Astrocyte of the cerebellum (primary cell): ENCODE data around the gene PEX3.

Experiments
- DNase-seq: peaks from one replicate; pipeline ENCODE4 v3.0.0-alpha.2; 2011; ENCODE audit warnings: low read depth
- H3K4me3 ChIP-seq: 2 replicates; pipeline ENCODE4 v1.5.1; 2011; ENCODE audit warnings: mild to moderate bottlenecking, low read depth, low read length, moderate library complexity
- CTCF ChIP-seq: IDR thresholded peaks from 2 replicates; pipeline ENCODE4 v1.5.1; 2012; ENCODE audit warnings: low read length, low read depth, moderate library complexity, mild to moderate bottlenecking; ENCODE audit errors: missing control alignments
- in situ Hi-C: cut with HindIII; loops from 2 replicates; pipeline ENCODE4 v1.10.0; 2017; ENCODE audit warnings: low sequenced_read_pairs

The PEX3 gene

DNA sequence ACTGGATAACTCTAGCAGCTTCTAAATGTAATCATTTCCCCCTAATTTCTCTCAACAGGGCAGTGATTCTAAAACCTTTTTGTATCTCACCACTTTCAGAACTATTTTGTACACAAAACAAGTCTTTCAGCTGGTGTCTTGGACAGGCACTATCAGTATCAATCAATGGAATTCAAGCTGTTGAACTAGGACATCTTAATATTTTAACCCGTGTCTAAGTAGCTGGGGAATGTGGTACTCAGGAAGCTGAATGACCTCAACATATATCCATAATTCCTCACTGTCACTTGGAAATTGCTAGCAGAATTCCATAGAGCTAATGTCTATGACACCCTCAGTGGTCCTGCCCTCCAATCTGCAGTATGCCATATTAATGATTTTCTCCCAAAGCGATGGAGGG, 24.6 kb upstream of the PEX3 start:
- no peak for TF ChIP-seq CTCF
- in situ Hi-C loops = no loop called here
- DNase-seq = no peak
- H3K4me3 ChIP-seq = no peak overlapping the region

DNA sequence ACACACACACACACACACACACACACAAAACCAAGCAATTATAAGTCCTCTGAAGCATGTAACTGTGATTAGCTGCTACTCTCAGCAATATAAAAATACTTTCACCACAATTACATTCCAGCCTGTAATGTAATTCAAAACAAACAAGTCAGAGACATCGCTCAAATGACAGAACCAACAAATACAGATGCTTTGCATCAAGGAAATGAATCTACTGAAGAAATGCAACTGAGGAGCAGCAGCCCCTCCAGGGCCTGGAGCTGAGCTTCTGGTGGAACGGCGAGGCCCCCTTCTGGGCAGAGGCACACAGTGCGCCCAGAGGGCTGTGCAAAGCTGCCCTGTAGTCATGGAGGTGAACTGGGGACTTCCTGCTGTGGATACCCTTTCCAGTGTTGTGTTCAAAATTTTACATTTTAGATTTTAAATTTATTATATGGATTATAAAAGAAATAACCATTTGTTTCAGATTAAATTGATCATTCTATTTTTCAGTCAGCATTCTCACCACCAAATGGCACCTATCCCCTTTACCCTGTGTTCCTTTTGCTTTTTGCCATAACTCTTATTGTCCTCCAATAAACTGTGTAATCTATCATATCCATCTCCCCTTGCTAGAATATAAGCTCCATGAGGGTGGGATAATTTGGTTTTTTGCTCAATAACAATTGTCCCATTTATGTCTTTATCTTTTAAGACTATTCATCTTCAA, 23.3 kb upstream of the PEX3 start:
- in situ Hi-C loops = no loop called here
- no peak overlapping the region for H3K4me3 ChIP-seq
- peak; percentile 75 for DNase-seq
- TF ChIP-seq CTCF = peak; percentile 99

- TF ChIP-seq CTCF = no peak
- no peak for DNase-seq
- in situ Hi-C loops = no loop called here
- no peak overlapping the region for H3K4me3 ChIP-seq
These were observed 20.6 kb upstream of the PEX3 start for GRCh38 chr6:143429970-143430369.

GRCh38 chr6:143431226-143431625, 19.4 kb upstream of the PEX3 start:
- in situ Hi-C loops = no loop called here
- no peak for TF ChIP-seq CTCF
- DNase-seq = no peak
- H3K4me3 ChIP-seq = no peak overlapping the region

- no peak overlapping the region for H3K4me3 ChIP-seq
- in situ Hi-C loops = no loop called here
- DNase-seq = no peak
- TF ChIP-seq CTCF = no peak
These were observed 18.0 kb upstream of the PEX3 start for GRCh38 chr6:143432588-143432987.

- DNase-seq = no peak
- no peak overlapping the region for H3K4me3 ChIP-seq
- no peak for TF ChIP-seq CTCF
- in situ Hi-C loops = no loop called here
These were observed 9.6 kb upstream of the PEX3 start for GRCh38 chr6:143441010-143441409.
